ENCODE data around the gene TNS1. TPM values are rescaled to one million over a fixed set of nuclear protein-coding genes. Genes with fewer than 3 reads are reported as not detected.

Gene TNS1
- total RNA-seq, 1 donor from 2014 or later = 1,334 TPM

- no peak for DNase-seq (ENCODE audit: low spot score in 2 of 2)
- no peaks in the 10 kb centered on the region for H3K9me3 ChIP-seq
- TF ChIP-seq CTCF (IDR thresholded peaks at IDR 0.05) = no peak
- intact Hi-C loops (cut with DNase I) = no loop called here
- peaks cover 19 to 22% of the 10 kb centered on the region in 2 donors for H3K36me3 ChIP-seq
- H3K27me3 ChIP-seq = no peaks in the 10 kb centered on the region
- no peak overlapping the region for H3K4me3 ChIP-seq
- no peak overlapping the region for H3K27ac ChIP-seq
- H3K4me1 ChIP-seq = peaks cover 5 to 23% of the 10 kb centered on the region in 2 donors
These were observed 16.4 kb downstream of the TNS1 start for GRCh38 chr2:217986256-217986961.

GRCh38 chr2:217983276-217984233 is 19.2 kb downstream of the TNS1 start:
- no peak for DNase-seq (ENCODE audit: low spot score in 2 of 2)
- Histone ChIP-seq H3K9me3 (no peaks in the 10 kb centered on the region), H3K4me3 (no peak overlapping the region), H3K27me3 (no peaks in the 10 kb centered on the region), H3K4me1 (peaks cover 23 to 40% of the 10 kb centered on the region in 2 donors), H3K36me3 (peaks cover 0 to 12% of the 10 kb centered on the region in 2 donors), H3K27ac (peak overlapping the region in 1 of 2 donors; percentile 35)
- no peak for TF ChIP-seq CTCF (IDR thresholded peaks at IDR 0.05)
- intact Hi-C loops (cut with DNase I) = no loop called here

GRCh38 chr2:217981971-217982370 is 20.8 kb downstream of the TNS1 start:
- no peak for DNase-seq (ENCODE audit: low spot score in 2 of 2)
- no peaks in the 10 kb centered on the region for H3K27me3 ChIP-seq
- H3K4me1 ChIP-seq = peaks cover 18 to 37% of the 10 kb centered on the region in 2 donors
- no peak overlapping the region for H3K27ac ChIP-seq
- no peak for TF ChIP-seq CTCF (IDR thresholded peaks at IDR 0.05)
- H3K9me3 ChIP-seq = no peaks in the 10 kb centered on the region
- intact Hi-C loops (cut with DNase I) = no loop called here
- H3K36me3 ChIP-seq = peaks cover 0 to 12% of the 10 kb centered on the region in 2 donors
- no peak overlapping the region for H3K4me3 ChIP-seq

GRCh38 chr2:217981084-217981730 is 21.6 kb downstream of the TNS1 start:
- TF ChIP-seq CTCF (IDR thresholded peaks at IDR 0.05) = no peak
- no peaks in the 10 kb centered on the region for H3K27me3 ChIP-seq
- DNase-seq (ENCODE audit: low spot score in 2 of 2) = no peak
- no peak overlapping the region for H3K4me3 ChIP-seq
- H3K4me1 ChIP-seq = peaks cover 18 to 37% of the 10 kb centered on the region in 2 donors
- peaks cover 0 to 7% of the 10 kb centered on the region in 2 donors for H3K36me3 ChIP-seq
- H3K27ac ChIP-seq = peak overlapping the region in 1 of 2 donors; percentile 79
- intact Hi-C loops (cut with DNase I) = no loop called here
- H3K9me3 ChIP-seq = no peaks in the 10 kb centered on the region

- peaks cover 18 to 37% of the 10 kb centered on the region in 2 donors for H3K4me1 ChIP-seq
- H3K9me3 ChIP-seq = no peaks in the 10 kb centered on the region
- intact Hi-C loops (cut with DNase I) = no loop called here
- H3K27ac ChIP-seq = peak overlapping the region; percentile 36 to 79
- no peak for DNase-seq (ENCODE audit: low spot score in 2 of 2)
- peaks cover 0 to 3% of the 10 kb centered on the region in 2 donors for H3K36me3 ChIP-seq
- no peak for TF ChIP-seq CTCF (IDR thresholded peaks at IDR 0.05)
- no peak overlapping the region for H3K4me3 ChIP-seq
- H3K27me3 ChIP-seq = no peaks in the 10 kb centered on the region
These were observed 22.2 kb downstream of the TNS1 start for GRCh38 chr2:217980591-217980990.

Measured in ascending aorta (tissue), 2 donors.